Stimulated activated CD4-positive, alpha-beta T cell treated with anti-CD3 and anti-CD28 coated beads, Interleukin-4, amount 100 ng/mL, for 48 hours (primary cell): ENCODE results near the gene PROSER3.
A peak's percentile ranks its signal among the peaks of the same experiment; 100 is the strongest.

Experiments used
- DNase-seq, 2 donors: peaks; one replicate each; pipeline ENCODE4 v3.0.0-alpha.2; 2020; ENCODE audit warnings: low read depth in 2 of 2

Gene PROSER3

GRCh38 chr19:35757749-35758608 is at the start of gene PROSER3:
Gene PROSER3 (plus strand): TSS chr19:35758176. CDS start chr19:35758216, 40 bp downstream.
- DNase-seq = peak; percentile 97

- no peak for DNase-seq
Measured at GRCh38 chr19:35708391-35708790, 49.6 kb upstream of the PROSER3 start.

DNA sequence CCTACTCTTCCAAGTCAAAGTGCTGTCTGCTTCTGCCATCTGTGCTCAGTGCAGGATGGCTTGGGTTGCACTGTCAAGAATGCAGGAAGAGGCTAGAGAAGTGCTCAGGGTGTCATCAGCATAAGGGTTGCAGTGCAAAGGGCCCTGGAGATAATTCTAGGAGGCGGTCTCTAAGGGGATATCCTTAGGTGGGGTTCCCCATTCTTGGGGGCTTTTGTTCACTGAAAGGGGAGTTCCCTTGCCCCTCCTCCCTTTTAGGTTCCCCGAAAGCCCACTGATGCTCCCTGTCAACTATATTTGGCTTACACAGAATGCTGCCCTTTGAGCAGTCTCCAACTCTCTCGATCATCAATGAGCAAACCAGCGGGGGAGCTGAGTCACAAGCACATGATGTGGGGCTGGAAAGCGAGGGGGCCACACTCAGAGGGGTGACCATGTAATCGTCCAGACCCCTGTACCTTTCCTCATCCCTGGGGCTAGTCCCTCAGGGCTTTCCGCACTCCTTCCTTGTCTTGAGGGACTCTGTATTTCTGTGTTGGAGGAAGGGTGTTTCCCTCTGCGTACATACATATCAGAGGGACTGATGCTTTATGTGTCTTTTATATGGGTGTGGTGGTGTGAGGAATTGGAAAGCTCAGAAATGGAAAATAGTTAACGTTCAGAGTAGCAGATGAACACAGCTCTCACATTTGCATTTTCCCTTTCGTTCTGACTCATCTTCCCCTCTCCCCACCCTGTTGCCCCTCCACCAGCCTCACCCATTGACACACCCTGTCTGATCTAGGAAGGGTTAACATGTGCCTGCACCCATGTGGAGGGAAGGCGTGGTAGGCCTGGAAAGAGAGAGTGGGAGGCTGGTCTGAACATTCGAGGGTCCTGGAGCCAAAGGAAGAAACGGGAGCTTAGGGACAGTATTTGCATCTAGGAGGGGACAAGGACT is 46.9 kb upstream of the PROSER3 start:
- DNase-seq = peak in 1 of 2 donors; percentile 66

DNA sequence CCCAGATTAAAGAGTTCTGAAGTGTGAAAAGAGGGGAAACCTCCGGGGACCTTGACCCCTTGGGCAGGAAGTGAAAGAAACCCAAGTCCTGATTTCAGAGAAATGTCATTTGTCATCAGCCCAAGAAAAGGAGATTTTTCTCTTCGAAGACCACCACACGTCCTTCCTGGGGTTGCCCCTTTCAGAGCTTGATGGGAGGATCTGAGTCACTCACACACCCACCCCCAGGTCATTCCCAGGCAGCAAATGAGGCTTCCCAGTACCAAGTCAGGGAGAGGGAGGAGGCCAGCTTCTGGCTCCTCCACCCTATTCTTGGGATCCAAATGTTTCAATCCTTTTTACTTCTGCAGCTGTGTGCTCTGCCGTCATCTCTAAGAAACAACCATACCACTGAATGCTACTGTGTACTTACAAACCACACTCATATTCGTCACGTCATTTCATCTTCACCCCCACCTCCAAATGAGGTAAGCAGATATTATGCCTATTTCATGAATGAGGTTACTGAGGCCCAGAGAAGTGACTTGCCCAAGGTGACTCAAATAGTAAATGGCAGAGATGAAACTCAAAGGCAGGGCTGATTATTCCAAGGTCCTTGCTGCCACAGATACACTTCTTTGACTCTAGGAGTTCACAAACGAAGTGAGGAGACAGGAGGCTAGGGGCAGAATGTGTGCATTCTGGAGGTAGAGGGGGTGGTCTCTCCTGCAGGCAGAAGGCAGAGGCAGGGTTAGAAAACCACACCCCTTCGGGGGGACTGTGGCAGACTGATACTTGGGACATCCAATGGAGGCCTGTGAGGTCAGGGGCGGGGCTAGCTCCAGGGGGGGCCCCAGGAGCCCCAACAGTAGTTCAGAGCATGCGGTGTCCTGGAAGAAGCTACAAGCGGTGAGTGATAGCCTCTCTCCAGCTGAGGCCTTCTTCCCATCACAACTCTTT is 45.1 kb upstream of the PROSER3 start:
- DNase-seq = peak; percentile 76 to 81

GRCh38 chr19:35713506-35713850 is 44.5 kb upstream of the PROSER3 start:
- no peak for DNase-seq

GRCh38 chr19:35713904-35714495 is 44.0 kb upstream of the PROSER3 start:
- no peak for DNase-seq

- DNase-seq = no peak
Measured at GRCh38 chr19:35714601-35715354, 43.2 kb upstream of the PROSER3 start.

- DNase-seq = no peak
Measured at GRCh38 chr19:35715355-35715809, 42.6 kb upstream of the PROSER3 start.

DNA sequence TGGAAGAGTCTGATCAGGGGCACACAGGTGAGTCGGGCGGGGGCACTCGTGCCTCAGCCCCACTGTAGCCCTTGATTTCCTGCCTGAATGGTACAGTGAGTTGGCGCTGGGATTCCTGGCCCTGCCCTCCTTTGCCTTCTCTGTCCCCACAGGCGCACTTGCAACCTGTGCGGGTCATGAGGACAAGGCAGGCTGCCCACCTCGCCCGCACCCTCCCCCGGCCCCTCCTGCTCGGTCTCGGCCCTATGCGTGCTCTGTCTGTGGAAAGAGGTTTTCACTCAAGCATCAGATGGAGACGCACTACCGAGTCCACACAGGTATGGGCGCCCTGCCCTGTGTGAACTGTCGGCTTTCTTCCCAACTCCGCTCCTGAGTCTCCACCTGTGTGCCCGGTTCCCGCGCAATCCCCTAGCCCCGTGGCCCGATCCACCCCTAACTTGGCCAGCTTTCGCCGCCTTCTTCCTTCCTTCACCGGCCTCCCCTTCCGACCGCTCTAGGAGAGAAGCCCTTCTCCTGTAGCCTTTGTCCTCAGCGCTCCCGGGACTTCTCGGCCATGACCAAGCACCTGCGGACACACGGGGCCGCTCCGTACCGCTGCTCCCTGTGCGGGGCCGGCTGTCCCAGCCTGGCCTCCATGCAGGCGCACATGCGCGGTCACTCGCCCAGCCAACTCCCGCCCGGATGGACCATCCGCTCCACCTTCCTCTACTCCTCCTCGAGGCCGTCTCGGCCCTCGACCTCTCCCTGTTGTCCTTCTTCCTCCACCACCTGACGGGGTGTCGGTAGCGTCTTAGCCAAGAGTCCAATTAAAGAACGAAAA is 41.8 kb upstream of the PROSER3 start:
- no peak for DNase-seq

DNA sequence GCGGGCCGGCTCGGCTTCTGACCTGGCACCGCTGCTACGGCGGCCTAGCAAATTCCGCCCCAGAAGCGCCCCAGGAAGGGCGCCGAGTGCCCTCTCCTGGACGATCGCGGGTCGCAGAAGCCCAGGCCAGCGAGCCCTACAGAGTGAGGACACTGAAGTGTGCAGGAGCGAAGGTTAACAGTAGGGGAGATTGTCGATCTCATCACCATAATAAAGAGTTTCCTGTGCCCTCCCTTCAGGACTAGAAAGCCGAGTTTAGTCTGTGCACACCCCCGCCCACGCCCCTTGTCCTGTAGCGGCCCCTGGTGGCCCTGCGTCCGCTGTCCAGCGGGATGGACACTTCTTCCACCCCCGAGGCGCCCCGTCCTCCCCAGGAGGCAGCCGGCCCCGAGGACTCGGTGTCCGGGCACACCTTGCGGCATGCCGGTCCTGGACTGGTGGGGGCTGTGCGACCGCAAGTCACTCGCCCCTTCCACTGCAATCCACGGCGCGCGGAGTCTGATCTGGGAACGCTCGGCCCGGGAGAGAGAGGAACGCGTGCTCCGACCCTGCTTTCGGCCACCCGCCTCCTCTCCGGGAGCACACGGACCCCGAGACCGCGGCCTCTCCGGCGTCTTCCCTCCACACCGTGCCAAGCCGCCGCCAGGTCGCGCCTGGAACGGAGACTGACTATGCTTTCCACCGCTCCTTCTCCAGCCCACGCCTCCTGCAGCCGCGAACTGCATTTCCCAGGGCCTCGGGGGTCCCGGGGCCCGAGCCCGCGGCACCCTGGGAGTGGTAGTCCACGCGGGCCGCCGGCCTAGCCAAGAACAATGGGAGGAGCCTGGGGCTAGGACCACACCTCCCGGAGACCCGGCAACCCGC is 40.9 kb upstream of the PROSER3 start:
- peak; percentile 73 to 96 for DNase-seq

DNA sequence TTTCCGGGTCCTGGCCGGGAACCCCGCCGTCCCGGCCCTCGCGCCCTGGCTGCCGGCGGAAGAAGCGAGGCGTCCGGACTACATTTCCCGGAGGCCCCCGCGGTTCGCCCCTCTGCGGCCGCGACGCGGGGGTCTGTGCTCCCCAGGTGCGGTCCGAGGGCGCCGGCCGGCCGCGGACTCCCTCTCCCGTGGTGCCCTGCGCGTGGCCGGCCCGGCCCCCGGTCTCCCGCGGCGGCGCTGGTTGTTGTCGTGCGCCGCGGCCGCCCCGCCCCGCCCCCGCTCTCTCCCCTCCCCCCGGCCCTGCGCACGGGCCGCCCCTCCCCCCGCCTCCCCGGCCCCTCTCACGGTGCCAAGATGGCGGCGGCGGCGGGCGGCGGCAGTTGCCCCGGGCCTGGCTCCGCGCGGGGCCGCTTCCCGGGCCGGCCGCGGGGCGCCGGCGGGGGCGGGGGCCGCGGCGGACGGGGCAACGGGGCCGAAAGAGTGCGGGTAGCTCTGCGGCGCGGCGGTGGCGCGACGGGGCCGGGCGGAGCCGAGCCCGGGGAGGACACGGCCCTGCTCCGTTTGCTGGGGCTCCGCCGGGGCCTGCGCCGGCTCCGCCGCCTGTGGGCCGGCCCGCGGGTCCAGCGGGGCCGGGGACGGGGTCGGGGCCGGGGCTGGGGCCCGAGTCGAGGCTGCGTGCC is 40.2 kb upstream of the PROSER3 start, which contains the start of gene KMT2B:
Gene KMT2B (plus strand): TSS at position 339 of the 680 bp plus-strand sequence. CDS start 16 bp downstream, at position 355.
- peak in 1 of 2 donors; percentile 92 for DNase-seq

GRCh38 chr19:35718345-35719041 is 39.5 kb upstream of the PROSER3 start:
- no peak for DNase-seq

DNA sequence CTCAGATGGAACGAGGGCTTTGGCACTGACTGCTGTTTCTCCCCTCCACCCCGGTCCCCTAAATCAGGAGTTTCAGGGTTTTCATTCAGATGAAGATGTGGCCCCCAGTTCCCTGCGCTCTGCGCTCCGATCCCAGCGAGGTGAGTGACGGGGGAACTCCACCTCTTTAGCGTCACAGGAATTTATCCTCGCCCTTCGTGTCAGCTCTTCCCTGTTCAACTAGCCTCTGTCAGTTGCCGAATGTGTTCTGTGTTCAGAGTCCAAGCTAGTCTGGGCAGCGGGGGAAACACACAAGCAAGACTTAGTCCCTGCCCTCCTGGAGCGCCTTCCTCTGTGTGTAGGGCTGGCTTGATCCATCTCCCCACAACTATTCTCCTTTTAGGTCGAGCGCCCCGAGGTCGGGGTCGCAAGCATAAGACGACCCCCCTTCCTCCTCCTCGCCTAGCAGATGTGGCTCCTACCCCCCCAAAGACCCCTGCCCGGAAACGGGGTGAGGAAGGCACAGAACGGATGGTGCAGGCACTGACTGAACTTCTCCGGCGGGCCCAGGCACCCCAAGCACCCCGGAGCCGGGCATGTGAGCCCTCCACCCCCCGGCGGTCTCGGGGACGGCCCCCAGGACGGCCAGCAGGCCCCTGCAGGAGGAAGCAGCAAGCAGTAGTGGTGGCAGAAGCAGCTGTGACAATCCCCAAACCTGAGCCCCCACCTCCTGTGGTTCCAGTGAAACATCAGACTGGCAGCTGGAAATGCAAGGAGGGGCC is 38.4 kb upstream of the PROSER3 start:
- no peak for DNase-seq

GRCh38 chr19:35720163-35720524 is 37.8 kb upstream of the PROSER3 start:
- DNase-seq = no peak

DNA sequence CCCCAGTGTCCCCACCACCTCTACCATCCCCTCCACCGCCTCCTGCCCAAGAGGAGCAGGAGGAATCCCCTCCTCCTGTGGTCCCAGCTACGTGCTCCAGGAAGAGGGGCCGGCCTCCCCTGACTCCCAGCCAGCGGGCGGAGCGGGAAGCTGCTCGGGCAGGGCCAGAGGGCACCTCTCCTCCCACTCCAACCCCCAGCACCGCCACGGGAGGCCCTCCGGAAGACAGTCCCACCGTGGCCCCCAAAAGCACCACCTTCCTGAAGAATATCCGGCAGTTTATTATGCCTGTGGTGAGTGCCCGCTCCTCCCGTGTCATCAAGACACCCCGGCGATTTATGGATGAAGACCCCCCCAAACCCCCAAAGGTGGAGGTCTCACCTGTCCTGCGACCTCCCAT is 37.3 kb upstream of the PROSER3 start:
- DNase-seq = no peak

GRCh38 chr19:35721374-35721773 is 36.6 kb upstream of the PROSER3 start:
- no peak for DNase-seq
